HG03064 (cell line): ENCODE results near the gene ZXDC.

Source experiments
- ATAC-seq: cut with Tn5 transposase; IDR thresholded peaks from one replicate; pipeline ENCODE4 v1.9.1; 2021; ENCODE audit warnings: low read depth; ENCODE audit not compliant: unreplicated experiment

The ZXDC gene

DNA sequence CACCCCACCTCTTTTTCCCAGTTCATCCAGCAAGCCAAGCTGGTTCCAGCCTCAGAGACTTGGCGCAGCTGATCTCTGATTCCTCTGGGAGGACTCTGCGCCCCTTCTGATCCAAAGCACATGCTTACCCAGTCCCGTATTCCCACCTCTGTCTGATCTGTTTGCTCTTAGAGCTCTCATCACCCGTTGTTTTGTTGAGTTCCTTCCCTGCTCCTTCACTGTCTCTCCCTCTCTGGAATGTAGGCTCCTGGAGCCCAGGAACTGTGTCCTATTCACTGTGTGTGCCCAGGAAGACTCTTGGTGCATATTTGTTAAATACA lies 1.3 kb upstream of the ZXDC start:
- ATAC-seq, result no peak

DNA sequence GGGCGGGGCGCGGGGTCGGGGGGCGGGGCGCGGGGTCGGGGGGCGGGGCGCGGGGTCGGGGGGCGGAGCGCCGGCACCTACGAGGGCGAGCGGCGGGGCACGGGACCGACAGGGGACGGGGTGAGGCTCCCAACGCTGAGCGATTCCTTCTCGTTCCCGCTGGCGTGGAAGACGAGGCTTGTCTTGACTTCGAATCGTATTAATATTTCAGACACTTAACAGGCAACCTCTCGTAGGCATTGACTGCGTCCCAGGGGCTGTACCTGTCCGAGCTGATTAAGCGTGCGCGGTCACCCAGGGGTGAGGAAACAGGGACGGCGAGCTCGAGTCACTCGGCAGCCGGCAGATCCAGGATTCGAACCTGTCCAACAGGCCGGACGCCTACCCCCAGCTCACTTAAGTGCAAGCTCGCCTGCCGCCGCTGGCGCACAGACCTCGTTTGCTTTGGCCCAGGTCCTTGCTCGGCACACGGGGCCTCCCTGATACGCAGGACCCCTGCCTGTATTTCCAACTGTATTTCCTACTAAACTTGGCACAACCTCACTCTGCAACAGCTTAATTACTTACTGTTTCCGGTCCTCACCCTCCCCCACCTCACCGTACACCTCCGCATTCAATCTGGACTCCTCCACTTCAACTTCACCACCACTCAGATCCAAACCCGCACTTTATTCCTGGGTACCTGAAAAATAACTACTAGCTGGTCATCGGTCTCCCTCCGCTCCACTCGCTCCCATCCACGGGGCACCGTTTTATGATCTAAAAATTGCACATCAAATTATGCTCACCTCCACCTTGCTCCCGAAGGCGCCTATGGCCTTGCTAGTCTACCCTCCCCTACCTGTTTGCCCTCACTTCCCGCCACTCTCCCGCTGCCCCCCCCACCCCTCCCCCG lies 722 bp upstream of the ZXDC start:
- peak; percentile 28 for ATAC-seq

DNA sequence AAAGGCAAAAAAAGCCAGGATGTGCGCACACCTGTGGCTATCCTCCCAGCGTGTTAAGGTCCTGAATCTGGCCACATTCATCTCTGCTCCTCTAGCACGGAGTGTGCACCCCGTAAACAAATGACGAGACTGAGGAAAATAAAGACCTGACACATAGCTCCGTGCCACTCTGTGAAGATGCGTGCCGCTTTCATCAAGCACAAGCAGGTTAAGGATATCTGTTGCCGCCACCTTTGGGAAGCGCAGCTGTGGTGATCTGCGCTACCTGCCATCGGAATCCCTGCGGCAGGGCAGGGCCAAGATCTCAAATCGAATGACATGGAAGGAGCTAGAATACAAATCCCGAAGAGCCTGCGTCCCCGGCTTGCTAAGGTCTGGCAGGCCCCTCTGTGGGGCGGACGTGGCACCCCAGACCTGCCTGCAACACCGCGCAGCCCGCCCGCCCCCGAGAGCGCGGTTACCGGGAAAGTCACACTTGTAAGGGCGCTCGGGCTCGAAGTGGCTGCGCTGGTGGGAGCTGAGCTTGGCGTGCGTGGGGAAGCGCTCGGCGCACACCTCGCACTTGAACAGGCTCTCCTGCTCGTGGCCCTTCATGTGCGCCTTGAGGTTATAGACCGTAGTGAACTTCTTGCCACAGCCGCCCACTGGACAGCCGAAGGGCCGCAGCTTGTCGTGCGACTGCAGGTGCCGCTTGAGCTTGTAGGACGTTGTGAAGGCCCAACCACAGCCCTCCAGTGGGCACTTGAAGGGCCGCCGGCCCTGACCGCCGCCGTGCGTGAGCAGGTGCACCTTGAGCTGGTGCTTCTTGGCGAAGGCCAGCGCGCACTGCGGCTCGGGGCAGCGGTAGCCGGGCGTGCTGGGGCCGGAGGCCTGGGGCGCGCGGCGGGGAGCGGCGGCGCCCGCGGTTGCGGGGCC lies 936 bp downstream of the ZXDC start:
- peak; percentile 15 for ATAC-seq

DNA sequence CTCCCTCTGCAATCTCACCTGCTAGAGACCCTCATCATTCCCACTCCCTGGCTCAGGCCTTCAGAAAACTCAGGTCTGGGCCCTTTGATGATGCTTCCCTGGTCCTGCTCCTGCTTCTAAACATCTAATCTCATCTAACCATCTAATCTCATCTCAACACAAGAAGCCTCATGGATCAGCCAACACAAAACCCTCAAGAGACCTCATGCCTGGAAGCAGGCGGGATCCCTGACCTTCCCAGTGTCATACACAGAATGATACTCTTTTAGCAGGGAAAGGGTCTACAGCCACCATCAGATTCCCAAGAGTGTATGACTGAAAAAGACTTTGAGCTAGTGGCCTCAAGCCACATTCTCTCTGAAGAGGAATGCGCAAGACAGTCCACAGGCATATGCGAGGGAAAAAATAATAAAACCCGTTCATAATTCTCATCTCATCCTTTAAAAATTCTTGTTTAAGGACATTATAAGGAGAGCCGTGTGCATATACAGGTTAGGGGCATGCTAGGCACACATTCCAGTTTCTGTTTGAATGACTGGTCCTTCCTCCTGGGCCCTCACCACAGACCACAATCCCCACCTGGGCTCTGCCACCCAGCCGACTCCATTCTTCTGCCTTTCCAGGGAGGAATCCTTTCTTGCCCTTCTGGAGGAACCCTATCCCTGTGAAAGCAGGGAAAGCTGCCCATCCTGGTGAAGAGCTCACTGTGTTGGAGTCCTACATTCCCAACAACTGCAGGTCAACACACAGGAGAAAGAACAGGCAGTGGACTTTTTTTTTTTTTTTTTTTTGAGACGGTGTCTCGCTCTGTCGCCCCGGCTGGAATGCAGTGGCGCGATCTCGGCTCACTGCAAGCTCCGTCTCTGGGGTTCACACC lies 2.2 kb downstream of the ZXDC start:
- no peak for ATAC-seq

DNA sequence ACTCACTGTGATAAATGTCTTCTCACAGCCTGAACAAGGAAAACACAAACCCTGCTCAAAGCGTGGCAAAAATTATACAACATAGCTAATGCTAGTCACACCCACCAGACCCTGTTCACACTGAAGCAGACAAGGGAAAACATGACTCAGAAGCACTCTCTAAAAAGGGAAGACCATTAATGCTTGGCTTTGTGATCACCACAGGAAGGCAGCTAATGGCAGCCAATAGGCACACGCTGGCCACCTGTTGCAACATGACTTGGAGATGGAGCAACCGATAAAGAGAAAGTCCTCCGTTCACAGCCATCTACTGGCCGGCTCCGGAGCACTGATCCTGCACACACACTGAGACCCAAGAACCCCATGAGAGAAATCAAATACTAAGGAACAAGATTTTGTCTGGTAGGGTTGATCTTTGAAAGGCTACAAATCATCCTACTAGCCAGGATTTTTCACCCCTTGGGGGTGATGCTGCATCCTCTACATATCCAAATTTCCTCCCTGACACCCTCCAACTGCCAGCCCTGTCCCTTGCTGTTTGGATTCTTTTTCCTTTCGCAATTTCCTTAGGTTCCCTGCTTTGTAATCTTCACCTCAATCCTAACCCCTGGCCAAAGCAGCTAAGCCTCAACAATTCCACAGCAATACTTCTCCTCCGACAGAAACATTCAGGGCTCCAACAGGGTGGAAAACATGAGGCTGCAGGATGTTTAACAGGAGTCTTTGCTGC lies 3.2 kb downstream of the ZXDC start:
- no peak for ATAC-seq

DNA sequence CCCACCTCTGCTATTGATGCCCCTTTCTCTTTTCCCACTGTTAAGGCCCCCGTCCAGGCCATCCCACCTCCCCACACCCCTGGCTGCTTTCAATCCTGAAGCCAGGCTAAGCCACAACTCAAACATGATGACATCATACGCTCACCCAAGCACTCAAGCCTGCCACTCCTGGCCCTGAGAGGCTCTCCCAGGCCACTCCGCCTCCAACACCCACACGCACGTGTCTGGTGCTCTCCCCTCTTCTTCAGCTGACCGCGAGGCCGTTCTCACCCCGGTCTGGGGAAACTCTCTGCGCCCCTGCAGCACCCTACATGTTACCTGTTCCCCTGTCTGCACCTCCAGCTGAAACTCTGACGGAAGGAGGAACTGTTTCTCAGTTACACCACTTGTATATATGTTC lies 6.2 kb downstream of the ZXDC start:
- no peak for ATAC-seq

DNA sequence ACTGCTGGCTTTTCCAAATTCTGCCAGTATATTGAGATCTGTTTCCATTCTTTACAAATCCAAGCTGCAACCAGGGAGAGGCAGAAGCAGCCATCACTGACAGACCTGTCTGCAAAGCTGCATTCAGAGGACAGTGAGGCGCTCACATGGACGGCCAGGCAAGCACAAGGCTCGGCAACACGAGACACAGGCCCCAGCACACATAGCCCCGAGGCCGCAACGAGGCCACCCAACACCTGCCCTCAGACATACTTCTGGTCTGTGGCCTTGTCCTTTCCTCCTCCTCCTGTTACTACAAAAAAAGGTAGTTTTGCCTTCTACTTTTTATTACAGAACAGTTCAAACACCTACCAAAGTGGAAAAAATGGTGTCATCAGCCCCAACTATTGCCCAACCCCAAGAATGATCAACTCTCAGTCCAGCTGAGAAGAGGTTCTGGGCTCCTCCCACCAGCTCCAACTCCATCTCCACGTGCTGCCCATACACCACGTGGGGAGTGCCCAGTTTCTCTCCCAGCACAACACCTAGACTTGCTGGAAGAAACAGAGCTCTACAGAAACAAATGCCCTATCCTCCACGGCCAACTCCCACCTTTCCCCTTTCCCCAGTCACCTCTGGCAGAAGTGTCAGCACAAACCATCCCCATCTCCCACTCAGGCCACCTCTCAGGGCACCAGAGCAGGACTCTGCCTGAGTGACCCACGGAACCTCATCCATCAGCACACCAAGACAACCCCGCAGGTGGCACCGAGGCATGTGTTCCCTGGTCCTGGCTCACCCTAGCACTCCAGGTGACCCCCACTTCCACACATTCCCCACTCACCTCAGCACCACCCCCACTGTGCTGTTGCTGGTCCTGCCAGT lies 7.4 kb downstream of the ZXDC start:
- no peak for ATAC-seq

DNA sequence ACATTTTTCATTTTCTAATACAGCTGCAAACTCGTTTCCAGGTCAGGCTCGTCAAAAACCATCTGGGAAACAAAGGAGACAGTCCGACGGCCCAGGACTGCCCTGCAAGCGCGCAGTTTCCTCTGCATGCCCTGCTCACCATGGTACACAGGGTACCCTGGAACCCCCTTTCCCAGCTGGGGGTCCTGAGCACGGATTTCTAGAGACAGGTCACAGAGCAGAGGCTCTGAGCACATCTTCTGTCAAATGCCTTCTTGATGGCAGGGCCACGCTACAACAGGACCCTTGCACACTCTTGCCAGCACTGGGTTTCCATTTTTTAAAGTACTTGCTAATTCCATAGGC lies 8.1 kb downstream of the ZXDC start:
- ATAC-seq, result no peak

DNA sequence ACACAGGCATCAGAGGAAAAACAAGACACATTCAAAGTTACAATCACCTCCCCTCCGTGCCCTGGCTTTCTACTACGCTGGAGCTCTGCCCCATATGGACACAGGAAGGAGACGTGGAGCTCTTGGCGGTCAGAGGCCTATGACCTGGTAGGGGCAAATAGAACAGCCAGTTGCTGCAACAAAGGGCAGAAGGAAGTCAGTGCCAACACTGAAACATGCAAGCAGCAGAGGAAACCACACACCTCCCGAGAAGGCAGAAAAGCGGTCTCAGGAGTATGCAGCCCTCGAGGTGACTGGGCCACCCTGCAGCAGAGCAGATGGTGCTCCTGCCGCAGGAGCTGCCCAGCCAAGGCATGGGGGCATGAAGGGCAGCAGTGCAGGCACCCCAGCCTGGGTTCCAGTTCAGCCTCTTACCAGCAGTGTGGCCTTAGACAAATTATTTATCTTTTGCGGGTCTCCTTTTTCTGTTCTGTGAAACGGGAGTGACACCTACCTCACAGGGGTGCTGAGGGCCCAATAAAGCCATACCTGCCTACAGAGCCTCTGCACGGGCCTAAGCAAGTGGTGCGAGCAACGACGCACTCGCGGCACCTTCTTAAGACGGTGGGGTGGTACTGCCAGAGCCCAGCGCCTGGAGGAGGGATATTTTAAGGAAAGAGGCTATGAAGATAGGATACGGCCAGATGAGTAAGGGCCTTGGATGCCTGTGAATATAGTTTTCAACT lies 8.6 kb downstream of the ZXDC start:
- no peak for ATAC-seq

DNA sequence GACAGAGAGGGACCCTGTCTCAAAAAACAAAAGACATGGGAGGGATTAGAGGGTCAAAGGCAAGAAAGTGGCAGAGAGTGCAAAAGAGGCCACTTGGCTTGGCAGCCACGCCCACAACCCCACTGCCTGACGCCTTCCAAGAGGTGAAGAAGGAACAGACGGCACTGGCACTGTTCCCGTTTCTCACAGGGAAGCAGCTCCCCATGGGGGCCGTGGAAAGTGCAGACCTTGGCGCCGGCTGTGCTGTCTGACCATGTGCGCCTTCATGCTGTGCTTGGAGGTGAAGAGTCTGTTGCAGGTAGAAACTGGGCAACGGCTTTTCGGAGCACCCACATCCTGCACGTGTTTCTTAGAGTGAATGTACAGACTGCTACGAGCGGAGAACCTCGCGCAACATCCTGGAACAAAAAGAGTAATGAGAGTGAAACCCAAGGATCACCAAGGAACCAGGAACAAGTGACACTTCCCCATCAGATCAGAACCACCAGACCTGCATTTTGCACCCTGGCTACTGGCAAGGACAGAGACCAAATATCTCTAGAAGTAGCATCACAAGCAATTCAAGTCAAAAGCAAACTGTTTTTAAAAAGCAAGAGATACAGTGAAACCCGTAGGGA lies 9.7 kb downstream of the ZXDC start:
- no peak for ATAC-seq

DNA sequence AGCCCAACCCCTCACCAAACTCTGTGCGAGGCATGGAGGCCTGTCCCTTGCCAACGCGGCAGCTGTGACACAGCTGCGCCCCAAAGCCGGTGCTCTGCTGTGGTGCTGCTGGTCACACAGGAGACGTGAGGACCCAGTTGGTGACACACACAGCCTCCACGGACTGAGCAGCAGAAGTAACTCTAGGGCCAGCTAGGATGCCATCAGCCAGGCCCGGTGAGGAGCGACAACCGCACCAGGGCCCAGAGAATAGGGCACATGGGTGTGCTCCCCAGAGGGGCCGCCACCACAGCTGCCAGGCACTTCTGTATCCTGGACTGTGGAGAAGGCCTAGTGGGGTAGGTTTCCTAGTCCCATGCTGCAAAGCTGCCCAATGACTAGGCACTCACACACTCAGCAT lies 10.7 kb downstream of the ZXDC start:
- ATAC-seq, result no peak

DNA sequence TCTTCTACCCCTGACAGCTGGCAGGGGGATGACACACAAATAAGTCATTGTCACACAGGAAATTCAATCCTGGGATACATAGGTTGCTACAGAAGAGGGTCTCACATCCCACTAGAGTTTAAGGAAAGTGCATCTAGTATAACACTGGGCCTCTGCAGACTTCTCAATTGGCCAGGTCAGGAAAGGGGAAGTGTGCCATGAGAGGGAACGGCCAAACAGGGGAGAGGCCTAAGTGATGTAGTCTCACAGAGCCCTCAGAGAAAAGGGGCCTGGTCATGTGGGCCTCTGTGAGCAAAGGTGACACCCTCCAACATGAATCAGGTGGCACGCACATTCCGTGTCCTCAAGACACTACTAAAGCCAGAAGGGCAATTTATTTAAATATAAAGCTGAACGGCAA lies 11.2 kb downstream of the ZXDC start:
- no peak for ATAC-seq

DNA sequence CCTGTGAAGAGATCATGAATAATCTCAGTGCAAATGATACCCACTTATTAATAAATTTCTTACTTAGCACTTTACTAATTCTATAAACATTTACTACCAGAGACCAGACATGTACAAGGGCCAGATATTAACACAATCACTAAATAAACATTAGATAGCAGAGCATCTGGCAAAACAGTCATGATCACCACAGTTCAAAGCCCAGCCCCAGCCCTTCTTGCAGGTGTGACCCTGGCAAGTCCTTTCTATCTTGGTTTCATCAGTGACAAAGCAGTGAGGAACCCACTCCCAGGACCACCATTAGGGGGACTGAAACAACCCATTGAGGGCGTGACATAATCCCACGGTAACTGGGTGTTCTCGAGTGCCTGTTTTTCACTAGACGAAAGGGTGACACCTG lies 11.6 kb downstream of the ZXDC start:
- ATAC-seq, result no peak

DNA sequence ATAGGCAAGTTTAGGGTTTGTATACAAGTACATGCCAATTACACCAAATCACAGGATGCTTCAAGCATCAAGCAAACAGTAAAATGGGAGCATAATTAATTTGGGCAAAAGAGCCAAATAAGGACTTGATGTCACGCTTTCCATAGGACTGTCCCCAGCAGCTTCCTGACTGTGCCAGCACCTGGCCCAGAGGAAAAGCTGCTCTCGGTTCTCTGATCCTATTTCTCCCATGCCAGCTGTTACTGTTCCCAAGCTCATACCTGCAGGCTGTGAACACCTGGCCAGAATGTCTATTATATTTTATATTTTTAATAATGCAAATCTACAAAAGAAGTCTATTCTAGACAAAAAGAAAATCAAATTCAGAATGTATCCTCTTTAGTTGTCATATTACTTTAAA lies 12.2 kb downstream of the ZXDC start:
- ATAC-seq, result no peak

DNA sequence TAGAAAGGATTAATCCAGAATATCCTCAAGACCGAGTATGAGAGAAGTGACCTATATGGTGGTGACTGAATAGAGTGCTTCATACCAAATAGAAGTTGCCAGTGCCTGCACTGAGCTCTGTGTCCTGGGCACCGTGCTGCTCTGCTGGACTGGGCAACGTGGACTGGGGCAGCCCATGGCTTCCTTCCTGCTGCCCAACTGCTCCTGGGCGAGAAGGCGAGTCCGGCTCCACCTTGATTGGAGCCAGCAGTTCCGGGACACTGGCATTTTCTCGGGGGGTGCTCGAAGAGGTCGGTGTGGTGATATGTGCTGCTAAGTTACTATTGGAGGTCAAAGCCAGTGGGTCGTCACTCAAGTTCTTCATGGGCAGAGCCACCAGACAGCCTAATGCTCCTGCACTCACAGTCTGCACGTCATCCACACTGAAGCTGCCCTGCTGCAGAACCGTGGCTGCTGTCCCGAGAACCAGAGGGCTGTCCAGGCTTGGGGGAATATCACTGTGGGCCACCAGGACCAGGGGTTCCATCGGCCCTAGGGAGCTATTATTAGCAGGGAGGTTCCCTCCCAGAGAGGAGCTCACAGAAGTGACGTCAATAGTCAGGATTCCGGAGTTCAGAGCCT lies 14.1 kb downstream of the ZXDC start:
- no peak for ATAC-seq

DNA sequence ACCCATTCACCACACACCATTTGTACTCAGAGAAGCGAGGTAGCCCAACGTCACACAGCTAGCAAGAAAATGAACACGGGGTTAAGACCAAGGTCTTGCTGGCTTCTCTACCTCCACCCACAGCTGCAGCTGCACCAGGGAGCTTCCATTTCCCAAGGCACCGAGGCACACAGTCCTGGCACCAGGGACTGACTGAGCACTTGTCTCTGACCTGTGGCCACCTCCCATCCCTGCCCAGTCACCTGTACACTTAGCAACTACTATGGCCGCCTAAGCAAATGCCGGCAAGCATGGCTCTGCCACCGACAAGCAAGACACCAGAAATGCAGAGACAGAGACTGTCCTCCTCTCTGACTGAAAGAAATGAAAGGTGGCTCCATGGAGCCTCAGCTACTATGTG lies 15.3 kb downstream of the ZXDC start:
- ATAC-seq, result no peak

DNA sequence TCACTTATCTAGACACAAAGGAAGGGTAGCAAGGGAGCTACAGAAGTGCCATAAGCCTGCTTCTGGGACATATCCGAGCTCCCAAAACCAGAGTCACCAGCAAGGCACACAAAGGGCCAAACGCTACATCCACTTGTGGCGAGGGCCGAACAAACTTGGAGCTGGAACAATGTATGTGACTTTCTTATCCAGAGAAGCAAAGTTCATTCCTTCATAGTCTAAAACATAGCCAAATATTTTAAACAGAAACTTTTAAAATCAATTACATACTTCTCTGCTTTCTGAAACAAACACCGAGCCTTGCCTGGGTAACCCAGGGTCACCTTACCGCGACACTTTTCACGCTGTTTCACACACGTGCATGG lies 15.9 kb downstream of the ZXDC start:
- no peak for ATAC-seq
